Inferior parietal cortex (tissue), 1 donor: ENCODE data around the gene RASA2.
"Not testable (repeated sequence)": the region's sequence is repeated elsewhere in the genome, so short reads cannot be mapped to it uniquely, and the experiment has no call there.

Experiments used
- DNase-seq: peaks from one replicate; pipeline ENCODE4 v3.0.0-alpha.2; 2016; ENCODE audit errors: extremely low spot score

Gene RASA2

GRCh38 chr3:141576744-141577052, 89.9 kb downstream of the RASA2 start:
- no peak for DNase-seq

GRCh38 chr3:141578202-141578973, 91.6 kb downstream of the RASA2 start:
- DNase-seq: no peak

- DNase-seq: no peak
These were observed 107.5 kb downstream of the RASA2 start for GRCh38 chr3:141594357-141594756.

GRCh38 chr3:141597931-141598330, 111.1 kb downstream of the RASA2 start:
- DNase-seq: no peak

GRCh38 chr3:141600331-141600730, 113.5 kb downstream of the RASA2 start:
- DNase-seq: no peak

GRCh38 chr3:141602706-141603105, 115.9 kb downstream of the RASA2 start:
- DNase-seq: no peak

GRCh38 chr3:141603473-141604035, 116.7 kb downstream of the RASA2 start:
- DNase-seq: no peak

- no peak for DNase-seq
These were observed 119.1 kb downstream of the RASA2 start for GRCh38 chr3:141605883-141606282.

GRCh38 chr3:141608438-141608837, 121.6 kb downstream of the RASA2 start:
- no peak for DNase-seq

GRCh38 chr3:141610939-141611338, 124.1 kb downstream of the RASA2 start:
- no peak for DNase-seq

GRCh38 chr3:141618103-141618910, 131.5 kb downstream of the RASA2 start:
- no peak for DNase-seq

GRCh38 chr3:141618938-141619337, 132.1 kb downstream of the RASA2 start:
- no peak for DNase-seq

- DNase-seq: no peak
These were observed 132.6 kb downstream of the RASA2 start for GRCh38 chr3:141619450-141619849.

GRCh38 chr3:141623691-141624090, 136.9 kb downstream of the RASA2 start:
- DNase-seq: no peak

GRCh38 chr3:141625506-141625905, 138.7 kb downstream of the RASA2 start:
- DNase-seq: no peak

- DNase-seq: not testable (repeated sequence)
These were observed 141.5 kb downstream of the RASA2 start for GRCh38 chr3:141628334-141628733.

- DNase-seq: not testable (repeated sequence)
These were observed 142.1 kb downstream of the RASA2 start for GRCh38 chr3:141628868-141629441.

GRCh38 chr3:141629976-141630375, 143.1 kb downstream of the RASA2 start:
- DNase-seq: no peak

- no peak for DNase-seq
These were observed 146.1 kb downstream of the RASA2 start for GRCh38 chr3:141632779-141633374.

GRCh38 chr3:141642215-141642614, 155.4 kb downstream of the RASA2 start:
- DNase-seq: no peak

- DNase-seq: no peak
These were observed 156.6 kb downstream of the RASA2 start for GRCh38 chr3:141643391-141643790.

- DNase-seq: no peak
These were observed 157.0 kb downstream of the RASA2 start for GRCh38 chr3:141643796-141644195.
